GM12878 (cell line): ENCODE measurements around the gene LPA.

Experiments used
- BCL11A ChIP-seq: IDR thresholded peaks from 2 replicates; pipeline ENCODE4 v1.6.1; 2011; ENCODE audit warnings: low read depth, low read length
- KAT2A ChIP-seq: conservative IDR thresholded peaks from 2 replicates; pipeline ENCODE4 v1.6.1; 2011; ENCODE audit warnings: low read depth, low read length; ENCODE audit not compliant: control insufficient read depth
- MXI1 ChIP-seq: fragments of 150-350 bp; IDR thresholded peaks from 2 replicates; pipeline ENCODE4 v1.6.1; 2011; ENCODE audit warnings: low read depth, mild to moderate bottlenecking, inconsistent platforms, low read length, improper control_type of control experiment
- USF2 ChIP-seq: IDR thresholded peaks from 2 replicates; pipeline ENCODE4 v1.6.1; 2011; ENCODE audit warnings: low read depth, low read length, improper control_type of control experiment, borderline replicate concordance

- no peak for TF ChIP-seq MXI1
- TF ChIP-seq BCL11A = no peak
- TF ChIP-seq KAT2A = no peak
- TF ChIP-seq USF2 = no peak
Measured at GRCh38 chr6:160678744-160679401, 14.8 kb upstream of the LPA start.
